HepG2 (cell line): Measurements from ENCODE around the gene HEXD. TPM values are rescaled to one million over a fixed set of nuclear protein-coding genes. Genes with fewer than 3 reads are reported as not detected.

Experiments
- HDAC1 ChIP-seq: sonication (generic); formaldehyde crosslinking; IDR thresholded peaks from 2 replicates; pipeline ENCODE4 v1.5.1; 2020; ENCODE audit warnings: mild to moderate bottlenecking, missing genetic modification reagents
- IKZF4 ChIP-seq: sonication (generic); formaldehyde crosslinking; IDR thresholded peaks from 2 replicates; pipeline ENCODE4 v1.5.1; 2020; ENCODE audit warnings: borderline replicate concordance, mild to moderate bottlenecking, low read depth, missing genetic modification reagents; ENCODE audit errors: not compliant biosample characterization
- KAT8 ChIP-seq: IDR thresholded peaks from 2 replicates; pipeline ENCODE4 v1.6.1; 2016; ENCODE audit warnings: missing genetic modification reagents, missing compliant biosample characterization
- SIN3B ChIP-seq: fragments of 150-350 bp; IDR thresholded peaks from 2 replicates; pipeline ENCODE4 v1.6.1; 2014; ENCODE audit warnings: low read length
- TCF12 ChIP-seq, 2 experiments: fragments of 450-650 bp in 1 of 2; sonication (generic) in 1 of 2; formaldehyde crosslinking in 1 of 2; IDR thresholded peaks; 2 replicates each; pipeline versions ENCODE4 v1.6.1 to v1.8.0; 2017 to 2022; ENCODE audit warnings: antibody characterized with exemption in 1 of 2, mild to moderate bottlenecking in 1 of 2, missing genetic modification reagents in 1 of 2, moderate library complexity in 1 of 2
- TCF7L2 ChIP-seq: IDR thresholded peaks from 2 replicates; pipeline ENCODE4 v1.6.1; 2011; ENCODE audit warnings: mild to moderate bottlenecking, low read depth, low read length, moderate library complexity
- ZNF530 ChIP-seq: sonication (generic); formaldehyde crosslinking; IDR thresholded peaks from 2 replicates; pipeline ENCODE4 v1.5.0; 2020; ENCODE audit warnings: low read depth, mild to moderate bottlenecking, missing genetic modification reagents
- ZNF891 ChIP-seq: sonication (generic); formaldehyde crosslinking; IDR thresholded peaks from 2 replicates; pipeline ENCODE4 v1.5.0; 2020; ENCODE audit warnings: mild to moderate bottlenecking, missing genetic modification reagents
- polyA plus RNA-seq, 8 experiments: library from polyadenylated mRNA; depleted of rRNA in 3 of 8; stranded (reverse) in 7 of 8; unstranded in 1 of 8; fragments of >200 nt; fragmentation: Illumina TruSeq in 4 of 8; extraction: Trizol in 4 of 8; gene quantifications; 2 replicates each; pipeline versions ENCODE4 v1.2.1 to v1.2.3, GENCODE V29; 2011 to 2016; ENCODE audit warnings: low read depth in 4 of 8, missing spikeins in 1 of 8, mixed read lengths in 1 of 8; ENCODE audit not compliant: insufficient read depth in 1 of 8
- total RNA-seq, 5 experiments: library from RNA; depleted of rRNA; stranded (reverse); fragments of >200 nt; fragmentation: Illumina TruSeq; extraction: Trizol; gene quantifications; 2 replicates each; pipeline ENCODE4 v1.2.3, GENCODE V29; 2016; ENCODE audit warnings: low read depth in 1 of 5
- TF ChIP-seq, protein P1 (sequence below): sonication (generic); formaldehyde crosslinking; IDR thresholded peaks from 2 replicates; pipeline ENCODE4 v1.4.0; 2020; ENCODE audit warnings: missing genetic modification reagents
- TF ChIP-seq, protein P2 (sequence below): sonication (generic); formaldehyde crosslinking; IDR thresholded peaks from 2 replicates; pipeline ENCODE4 v1.9.0; 2022; ENCODE audit warnings: low read depth, missing genetic modification reagents
- TF ChIP-seq, protein P3 (sequence below): IDR thresholded peaks from 2 replicates; pipeline ENCODE4 v1.6.1; 2018; ENCODE audit warnings: missing genetic modification reagents
- TF ChIP-seq, protein P4 (sequence below): sonication (generic); formaldehyde crosslinking; IDR thresholded peaks from 2 replicates; pipeline ENCODE4 v1.5.0; 2020; ENCODE audit warnings: mild to moderate bottlenecking, missing genetic modification reagents
- TF ChIP-seq, protein P5 (sequence below): sonication (generic); formaldehyde crosslinking; IDR thresholded peaks from 2 replicates; pipeline ENCODE4 v1.5.1; 2020; ENCODE audit warnings: missing genetic modification reagents, mild to moderate bottlenecking, borderline replicate concordance
- TF ChIP-seq, protein P6 (sequence below): sonication (generic); formaldehyde crosslinking; IDR thresholded peaks from 2 replicates; pipeline ENCODE4 v1.4.0; 2020; ENCODE audit warnings: missing genetic modification reagents, borderline replicate concordance

The HEXD gene
- total and polyA plus RNA-seq, 2 of the 13 experiments (the other 11 are each of a cell fraction or from before 2014, with no cell fraction given), result 22.3 to 41.8 TPM

DNA sequence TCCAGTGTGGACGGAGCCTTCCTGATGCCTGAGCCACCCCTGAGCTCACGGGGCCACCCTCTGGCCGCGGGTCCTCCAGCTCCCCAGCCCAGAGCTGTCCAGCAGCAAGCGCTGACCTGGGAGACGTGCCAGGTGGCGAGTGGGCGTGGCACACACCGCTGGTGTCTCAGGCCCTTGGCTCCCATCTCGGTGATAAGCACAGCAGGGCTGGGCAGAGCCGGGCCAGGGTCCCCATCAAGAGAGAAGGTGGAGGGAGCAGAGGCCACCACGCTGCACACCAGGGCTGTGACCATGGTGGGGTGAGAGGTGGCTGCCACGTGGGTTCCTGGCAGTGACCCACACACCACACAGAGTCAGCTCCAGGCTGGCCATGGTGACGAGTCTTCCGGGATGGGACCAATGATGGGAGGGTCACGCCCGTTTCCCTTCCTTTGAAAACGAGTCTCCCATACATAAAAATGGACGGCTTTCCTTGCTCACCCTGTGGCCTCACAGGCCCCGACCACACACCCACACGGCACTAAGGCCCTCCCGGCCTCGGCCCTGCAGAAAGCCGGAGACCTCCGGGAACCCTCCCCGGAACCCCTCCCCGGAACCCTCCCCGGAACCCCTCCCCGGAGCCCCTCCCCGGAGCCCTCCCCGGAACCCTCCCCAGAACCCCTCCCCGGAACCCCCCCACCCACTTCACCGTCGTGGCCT, 29.8 kb upstream of the HEXD start (continued):
- TF ChIP-seq, protein P1, sequence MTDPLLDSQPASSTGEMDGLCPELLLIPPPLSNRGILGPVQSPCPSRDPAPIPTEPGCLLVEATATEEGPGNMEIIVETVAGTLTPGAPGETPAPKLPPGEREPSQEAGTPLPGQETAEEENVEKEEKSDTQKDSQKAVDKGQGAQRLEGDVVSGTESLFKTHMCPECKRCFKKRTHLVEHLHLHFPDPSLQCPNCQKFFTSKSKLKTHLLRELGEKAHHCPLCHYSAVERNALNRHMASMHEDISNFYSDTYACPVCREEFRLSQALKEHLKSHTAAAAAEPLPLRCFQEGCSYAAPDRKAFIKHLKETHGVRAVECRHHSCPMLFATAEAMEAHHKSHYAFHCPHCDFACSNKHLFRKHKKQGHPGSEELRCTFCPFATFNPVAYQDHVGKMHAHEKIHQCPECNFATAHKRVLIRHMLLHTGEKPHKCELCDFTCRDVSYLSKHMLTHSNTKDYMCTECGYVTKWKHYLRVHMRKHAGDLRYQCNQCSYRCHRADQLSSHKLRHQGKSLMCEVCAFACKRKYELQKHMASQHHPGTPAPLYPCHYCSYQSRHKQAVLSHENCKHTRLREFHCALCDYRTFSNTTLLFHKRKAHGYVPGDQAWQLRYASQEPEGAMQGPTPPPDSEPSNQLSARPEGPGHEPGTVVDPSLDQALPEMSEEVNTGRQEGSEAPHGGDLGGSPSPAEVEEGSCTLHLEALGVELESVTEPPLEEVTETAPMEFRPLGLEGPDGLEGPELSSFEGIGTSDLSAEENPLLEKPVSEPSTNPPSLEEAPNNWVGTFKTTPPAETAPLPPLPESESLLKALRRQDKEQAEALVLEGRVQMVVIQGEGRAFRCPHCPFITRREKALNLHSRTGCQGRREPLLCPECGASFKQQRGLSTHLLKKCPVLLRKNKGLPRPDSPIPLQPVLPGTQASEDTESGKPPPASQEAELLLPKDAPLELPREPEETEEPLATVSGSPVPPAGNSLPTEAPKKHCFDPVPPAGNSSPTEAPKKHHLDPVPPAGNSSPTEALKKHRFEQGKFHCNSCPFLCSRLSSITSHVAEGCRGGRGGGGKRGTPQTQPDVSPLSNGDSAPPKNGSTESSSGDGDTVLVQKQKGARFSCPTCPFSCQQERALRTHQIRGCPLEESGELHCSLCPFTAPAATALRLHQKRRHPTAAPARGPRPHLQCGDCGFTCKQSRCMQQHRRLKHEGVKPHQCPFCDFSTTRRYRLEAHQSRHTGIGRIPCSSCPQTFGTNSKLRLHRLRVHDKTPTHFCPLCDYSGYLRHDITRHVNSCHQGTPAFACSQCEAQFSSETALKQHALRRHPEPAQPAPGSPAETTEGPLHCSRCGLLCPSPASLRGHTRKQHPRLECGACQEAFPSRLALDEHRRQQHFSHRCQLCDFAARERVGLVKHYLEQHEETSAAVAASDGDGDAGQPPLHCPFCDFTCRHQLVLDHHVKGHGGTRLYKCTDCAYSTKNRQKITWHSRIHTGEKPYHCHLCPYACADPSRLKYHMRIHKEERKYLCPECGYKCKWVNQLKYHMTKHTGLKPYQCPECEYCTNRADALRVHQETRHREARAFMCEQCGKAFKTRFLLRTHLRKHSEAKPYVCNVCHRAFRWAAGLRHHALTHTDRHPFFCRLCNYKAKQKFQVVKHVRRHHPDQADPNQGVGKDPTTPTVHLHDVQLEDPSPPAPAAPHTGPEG (CRISPR knock-in tag), result no peak
- TF ChIP-seq, protein P2, sequence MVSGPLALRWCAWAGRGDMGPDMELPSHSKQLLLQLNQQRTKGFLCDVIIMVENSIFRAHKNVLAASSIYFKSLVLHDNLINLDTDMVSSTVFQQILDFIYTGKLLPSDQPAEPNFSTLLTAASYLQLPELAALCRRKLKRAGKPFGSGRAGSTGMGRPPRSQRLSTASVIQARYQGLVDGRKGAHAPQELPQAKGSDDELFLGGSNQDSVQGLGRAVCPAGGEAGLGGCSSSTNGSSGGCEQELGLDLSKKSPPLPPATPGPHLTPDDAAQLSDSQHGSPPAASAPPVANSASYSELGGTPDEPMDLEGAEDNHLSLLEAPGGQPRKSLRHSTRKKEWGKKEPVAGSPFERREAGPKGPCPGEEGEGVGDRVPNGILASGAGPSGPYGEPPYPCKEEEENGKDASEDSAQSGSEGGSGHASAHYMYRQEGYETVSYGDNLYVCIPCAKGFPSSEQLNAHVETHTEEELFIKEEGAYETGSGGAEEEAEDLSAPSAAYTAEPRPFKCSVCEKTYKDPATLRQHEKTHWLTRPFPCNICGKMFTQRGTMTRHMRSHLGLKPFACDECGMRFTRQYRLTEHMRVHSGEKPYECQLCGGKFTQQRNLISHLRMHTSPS (CRISPR knock-in tag), result peak; percentile 77
- TF ChIP-seq HDAC1 (CRISPR knock-in tag) (peak; percentile 63), ZNF891 (CRISPR knock-in tag) (no peak), KAT8 (CRISPR knock-in tag) (0 out of 2 replicates have a peak, but pooled peaks have one; percentile 34), IKZF4 (CRISPR knock-in tag) (peak; percentile 71), ZNF530 (CRISPR knock-in tag) (no peak), TCF7L2 (no peak), TCF12 (IDR thresholded peaks at IDR 0.05) (no peak), TCF12 (CRISPR knock-in tag; IDR thresholded peaks at IDR 0.05) (no peak), SIN3B (no peak; the same call in 1 of the 2 replicates)
- TF ChIP-seq, protein P3, sequence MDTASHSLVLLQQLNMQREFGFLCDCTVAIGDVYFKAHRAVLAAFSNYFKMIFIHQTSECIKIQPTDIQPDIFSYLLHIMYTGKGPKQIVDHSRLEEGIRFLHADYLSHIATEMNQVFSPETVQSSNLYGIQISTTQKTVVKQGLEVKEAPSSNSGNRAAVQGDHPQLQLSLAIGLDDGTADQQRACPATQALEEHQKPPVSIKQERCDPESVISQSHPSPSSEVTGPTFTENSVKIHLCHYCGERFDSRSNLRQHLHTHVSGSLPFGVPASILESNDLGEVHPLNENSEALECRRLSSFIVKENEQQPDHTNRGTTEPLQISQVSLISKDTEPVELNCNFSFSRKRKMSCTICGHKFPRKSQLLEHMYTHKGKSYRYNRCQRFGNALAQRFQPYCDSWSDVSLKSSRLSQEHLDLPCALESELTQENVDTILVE (CRISPR knock-in tag), result peak; percentile 23; the same call in 1 of the 2 replicates
- TF ChIP-seq, protein P4, sequence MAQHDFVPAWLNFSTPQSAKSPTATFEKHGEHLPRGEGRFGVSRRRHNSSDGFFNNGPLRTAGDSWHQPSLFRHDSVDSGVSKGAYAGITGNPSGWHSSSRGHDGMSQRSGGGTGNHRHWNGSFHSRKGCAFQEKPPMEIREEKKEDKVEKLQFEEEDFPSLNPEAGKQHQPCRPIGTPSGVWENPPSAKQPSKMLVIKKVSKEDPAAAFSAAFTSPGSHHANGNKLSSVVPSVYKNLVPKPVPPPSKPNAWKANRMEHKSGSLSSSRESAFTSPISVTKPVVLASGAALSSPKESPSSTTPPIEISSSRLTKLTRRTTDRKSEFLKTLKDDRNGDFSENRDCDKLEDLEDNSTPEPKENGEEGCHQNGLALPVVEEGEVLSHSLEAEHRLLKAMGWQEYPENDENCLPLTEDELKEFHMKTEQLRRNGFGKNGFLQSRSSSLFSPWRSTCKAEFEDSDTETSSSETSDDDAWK (CRISPR knock-in tag), result no peak
- TF ChIP-seq, protein P5, sequence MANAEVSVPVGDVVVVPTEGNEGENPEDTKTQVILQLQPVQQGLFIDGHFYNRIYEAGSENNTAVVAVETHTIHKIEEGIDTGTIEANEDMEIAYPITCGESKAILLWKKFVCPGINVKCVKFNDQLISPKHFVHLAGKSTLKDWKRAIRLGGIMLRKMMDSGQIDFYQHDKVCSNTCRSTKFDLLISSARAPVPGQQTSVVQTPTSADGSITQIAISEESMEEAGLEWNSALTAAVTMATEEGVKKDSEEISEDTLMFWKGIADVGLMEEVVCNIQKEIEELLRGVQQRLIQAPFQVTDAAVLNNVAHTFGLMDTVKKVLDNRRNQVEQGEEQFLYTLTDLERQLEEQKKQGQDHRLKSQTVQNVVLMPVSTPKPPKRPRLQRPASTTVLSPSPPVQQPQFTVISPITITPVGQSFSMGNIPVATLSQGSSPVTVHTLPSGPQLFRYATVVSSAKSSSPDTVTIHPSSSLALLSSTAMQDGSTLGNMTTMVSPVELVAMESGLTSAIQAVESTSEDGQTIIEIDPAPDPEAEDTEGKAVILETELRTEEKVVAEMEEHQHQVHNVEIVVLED (CRISPR knock-in tag), result no peak
- TF ChIP-seq, protein P6, sequence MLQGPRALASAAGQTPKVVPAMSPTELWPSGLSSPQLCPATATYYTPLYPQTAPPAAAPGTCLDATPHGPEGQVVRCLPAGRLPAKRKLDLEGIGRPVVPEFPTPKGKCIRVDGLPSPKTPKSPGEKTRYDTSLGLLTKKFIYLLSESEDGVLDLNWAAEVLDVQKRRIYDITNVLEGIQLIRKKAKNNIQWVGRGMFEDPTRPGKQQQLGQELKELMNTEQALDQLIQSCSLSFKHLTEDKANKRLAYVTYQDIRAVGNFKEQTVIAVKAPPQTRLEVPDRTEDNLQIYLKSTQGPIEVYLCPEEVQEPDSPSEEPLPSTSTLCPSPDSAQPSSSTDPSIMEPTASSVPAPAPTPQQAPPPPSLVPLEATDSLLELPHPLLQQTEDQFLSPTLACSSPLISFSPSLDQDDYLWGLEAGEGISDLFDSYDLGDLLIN, result 0 out of 2 replicates have a peak, but pooled peaks have one; percentile 62
